Measurements from ENCODE around the gene BECN2. TPM values are rescaled to one million over a fixed set of nuclear protein-coding genes. Genes with fewer than 3 reads are reported as not detected.

Gene BECN2
- total RNA-seq, result not detected

GRCh38 chr1:241957692-241958494, at the start of gene BECN2:
Gene BECN2 (plus strand): TSS chr1:241957767. CDS start chr1:241957767, 0 bp downstream.

GRCh38 chr1:241999026-241999425, 41.5 kb downstream of the BECN2 start, which contains the start of gene MAP1LC3C:
Gene MAP1LC3C (minus strand): TSS chr1:241999098. CDS start chr1:241999008, 90 bp downstream.

Other genes starting within 250 kb of the BECN2 start
- gene EXO1, start 109.6 kb upstream of the BECN2 start, total RNA-seq, result 5.0 TPM
- not detected for gene MAP1LC3C, start 41.3 kb downstream of the BECN2 start, total RNA-seq

Data from parietal lobe (tissue), 1 donor.